H9 (cell line): ENCODE measurements around the gene CREB3L2. TPM values are rescaled to one million over a fixed set of nuclear protein-coding genes. Genes with fewer than 3 reads are reported as not detected.

ENCODE experiments used
- DNase-seq: peaks from one replicate; pipeline ENCODE4 v3.0.0-alpha.2; 2017
- H2AFZ ChIP-seq: one replicate; pipeline ENCODE4 v1.6.1; 2013; ENCODE audit warnings: mild to moderate bottlenecking, low read length, control low read depth, moderate library complexity
- H2AK5ac ChIP-seq: 2 replicates; pipeline ENCODE4 v1.6.1; 2013; ENCODE audit warnings: low read length, control low read depth, mixed read lengths; ENCODE audit not compliant: insufficient read length
- H2BK120ac ChIP-seq: one replicate; pipeline ENCODE4 v1.6.1; 2013; ENCODE audit warnings: low read depth, mild to moderate bottlenecking, low read length, control low read depth, inconsistent platforms; ENCODE audit not compliant: poor library complexity, severe bottlenecking
- H2BK12ac ChIP-seq: 2 replicates; pipeline ENCODE4 v1.6.1; 2013; ENCODE audit warnings: low read length, control low read depth, mixed read lengths, low read depth; ENCODE audit not compliant: insufficient read length
- H2BK15ac ChIP-seq: 2 replicates; pipeline ENCODE4 v1.6.1; 2013; ENCODE audit warnings: low read depth, low read length, control low read depth
- H2BK20ac ChIP-seq: one replicate; pipeline ENCODE4 v1.6.1; 2013; ENCODE audit warnings: low read depth, mild to moderate bottlenecking, low read length, control low read depth, inconsistent platforms; ENCODE audit not compliant: poor library complexity, severe bottlenecking
- H2BK5ac ChIP-seq: 2 replicates; pipeline ENCODE4 v1.6.1; 2013; ENCODE audit warnings: low read length, control low read depth, mixed read lengths; ENCODE audit not compliant: insufficient read length
- H3K14ac ChIP-seq: 2 replicates; pipeline ENCODE4 v1.6.1; 2013; ENCODE audit warnings: low read length, control low read depth; ENCODE audit not compliant: insufficient read depth
- H3K18ac ChIP-seq: 2 replicates; pipeline ENCODE4 v1.6.1; 2013; ENCODE audit warnings: low read depth, mild to moderate bottlenecking, mixed read lengths, low read length, control low read depth; ENCODE audit not compliant: insufficient read length
- H3K23ac ChIP-seq: 2 replicates; pipeline ENCODE4 v1.6.1; 2013; ENCODE audit warnings: low read length, control low read depth, mixed read lengths, low read depth; ENCODE audit not compliant: insufficient read length
- H3K23me2 ChIP-seq: 2 replicates; pipeline ENCODE4 v1.6.1; 2013; ENCODE audit warnings: low read depth, mild to moderate bottlenecking, mixed read lengths, low read length, control low read depth; ENCODE audit not compliant: insufficient read length, poor library complexity, severe bottlenecking
- H3K27ac ChIP-seq: 2 replicates; pipeline ENCODE4 v1.5.1; 2013; ENCODE audit warnings: low read length, control low read depth, mixed read lengths, low read depth; ENCODE audit not compliant: insufficient read length
- H3K27me3 ChIP-seq: 2 replicates; pipeline ENCODE4 v1.6.1; 2013; ENCODE audit warnings: low read length, control low read depth, inconsistent platforms; ENCODE audit not compliant: insufficient read depth
- H3K4ac ChIP-seq: 2 replicates; pipeline ENCODE4 v1.6.1; 2013; ENCODE audit warnings: low read depth, mild to moderate bottlenecking, control low read depth, inconsistent platforms, low read length, moderate library complexity
- H3K4me1 ChIP-seq: 2 replicates; pipeline ENCODE4 v1.6.1; 2013; ENCODE audit warnings: low read length, control low read depth, inconsistent platforms; ENCODE audit not compliant: insufficient read depth
- H3K4me2 ChIP-seq: 2 replicates; pipeline ENCODE4 v1.6.1; 2013; ENCODE audit warnings: low read length, control low read depth, mixed read lengths; ENCODE audit not compliant: insufficient read length, insufficient read depth
- H3K56ac ChIP-seq: 2 replicates; pipeline ENCODE4 v1.6.1; 2013; ENCODE audit warnings: low read depth, mild to moderate bottlenecking, mixed read lengths, low read length, control low read depth; ENCODE audit not compliant: insufficient read length
- H3K79me1 ChIP-seq: 2 replicates; pipeline ENCODE4 v1.6.1; 2013; ENCODE audit warnings: low read depth, mild to moderate bottlenecking, moderate library complexity, low read length, control low read depth, inconsistent platforms; ENCODE audit not compliant: insufficient read depth, poor library complexity, severe bottlenecking
- H3K79me2 ChIP-seq: 2 replicates; pipeline ENCODE4 v1.6.1; 2013; ENCODE audit warnings: low read length, control low read depth, inconsistent platforms; ENCODE audit not compliant: insufficient read depth
- H3K9ac ChIP-seq: 2 replicates; pipeline ENCODE4 v1.6.1; 2013; ENCODE audit warnings: low read length, control low read depth, mixed read lengths; ENCODE audit not compliant: insufficient read length; ENCODE audit errors: extremely low read depth
- H3K9me3 ChIP-seq: one replicate; pipeline ENCODE4 v1.6.1; 2013; ENCODE audit warnings: low read depth, low read length, inconsistent platforms; ENCODE audit not compliant: control insufficient read depth
- H3T11ph ChIP-seq: one replicate; pipeline ENCODE4 v1.6.1; 2013; ENCODE audit warnings: mild to moderate bottlenecking, low read length, control low read depth, inconsistent platforms
- H4K20me1 ChIP-seq: one replicate; pipeline ENCODE4 v1.6.1; 2013; ENCODE audit not compliant: control insufficient read depth, insufficient read length, insufficient read depth
- H4K5ac ChIP-seq: 2 replicates; pipeline ENCODE4 v1.6.1; 2013; ENCODE audit warnings: low read depth, mild to moderate bottlenecking, mixed read lengths, low read length, control low read depth; ENCODE audit not compliant: insufficient read length
- H4K8ac ChIP-seq: replicated peaks from 2 replicates; pipeline ENCODE4 v1.6.1; 2013; ENCODE audit warnings: low read length, control low read depth, mixed read lengths, low read depth; ENCODE audit not compliant: insufficient read length
- H4K91ac ChIP-seq: 2 replicates; pipeline ENCODE4 v1.6.1; 2013; ENCODE audit warnings: low read depth, mild to moderate bottlenecking, moderate library complexity, mixed read lengths, low read length, control low read depth; ENCODE audit not compliant: insufficient read length
- H3K27ac Mint-ChIP-seq, 3 experiments: 2 replicates in 2 of 3; 3 replicates in 1 of 3; pipeline ENCODE4 v1.8.0; 2020 to 2021; ENCODE audit warnings: mixed read lengths in 3 of 3, mild to moderate bottlenecking in 1 of 3, moderate library complexity in 1 of 3
- H3K27me3 Mint-ChIP-seq: 2 replicates; pipeline ENCODE4 v1.8.0; 2021; ENCODE audit warnings: low read depth, mild to moderate bottlenecking, moderate library complexity, mixed read lengths
- H3K36me3 Mint-ChIP-seq, 3 experiments: 2 replicates in 2 of 3; 3 replicates in 1 of 3; pipeline ENCODE4 v1.8.0; 2020 to 2021; ENCODE audit warnings: low read depth in 3 of 3, mixed read lengths in 3 of 3; ENCODE audit not compliant: insufficient read depth in 1 of 3
- H3K4me1 Mint-ChIP-seq, 2 experiments: 2 replicates each; pipeline ENCODE4 v1.8.0; 2020; ENCODE audit warnings: mixed read lengths in 2 of 2
- H3K4me3 Mint-ChIP-seq, 2 experiments: 2 replicates in 1 of 2; 3 replicates in 1 of 2; pipeline ENCODE4 v1.8.0; 2020 to 2021; ENCODE audit warnings: mild to moderate bottlenecking in 2 of 2, mixed read lengths in 2 of 2, moderate library complexity in 1 of 2
- H3K9me3 Mint-ChIP-seq, 2 experiments: 2 replicates in 1 of 2; 3 replicates in 1 of 2; pipeline ENCODE4 v1.8.0; 2020; ENCODE audit warnings: mild to moderate bottlenecking in 2 of 2, mixed read lengths in 2 of 2, moderate library complexity in 1 of 2
- CTCF ChIP-seq: fragments of 200-600 bp; sonication (generic); conservative IDR thresholded peaks from 3 replicates; pipeline ENCODE4 v1.8.0; 2021; ENCODE audit warnings: antibody characterized with exemption, mild to moderate bottlenecking
- WGBS: extraction: QIAGEN DNeasy Blood & Tissue Kit; methylation state at CpG from one replicate; pipeline ENCODE4 v1.1.7; 2013; ENCODE audit warnings: missing lambda C conversion rate, low lambda C conversion rate, mixed read lengths; ENCODE audit not compliant: insufficient read length; ENCODE audit errors: extremely low coverage; 5-methylcytosine and 5-hydroxymethylcytosine counted together
- total RNA-seq: library from RNA; stranded (reverse); gene quantifications from 2 replicates; pipeline ENCODE4 v1.2.1, GENCODE V29; 2021

Gene CREB3L2
- total RNA-seq, 1 experiment from 2014 or later, result 60.7 TPM

GRCh38 chr7:137957887-137958286 lies 44.0 kb downstream of the CREB3L2 start:
- Histone ChIP-seq H3K9ac (no peak overlapping the region), H2AFZ (no peak overlapping the region), H4K91ac (no peak overlapping the region), H4K8ac (no peak overlapping the region), H3K79me2 (peaks cover 3% of the 10 kb centered on the region; the same call in 1 of the 2 replicates), H3T11ph (no peak overlapping the region), H2BK120ac (no peak overlapping the region), H4K20me1 (no peaks in the 10 kb centered on the region), H3K9me3 (no peaks in the 10 kb centered on the region), H2BK5ac (no peak overlapping the region), H3K27me3 (no peaks in the 10 kb centered on the region), H3K23me2 (no peaks in the 10 kb centered on the region), H3K18ac (no peak overlapping the region), H3K14ac (no peak overlapping the region), H3K4ac (no peak overlapping the region), H2BK12ac (no peak overlapping the region), H3K56ac (no peak overlapping the region), H3K4me2 (no peak overlapping the region), H3K79me1 (no peaks in the 10 kb centered on the region), H2AK5ac (no peak overlapping the region), H2BK20ac (no peak overlapping the region), H3K23ac (no peak overlapping the region), H4K5ac (no peak overlapping the region), H3K27ac (no peak overlapping the region), H2BK15ac (no peak overlapping the region), H3K4me1 (peaks cover 16% of the 10 kb centered on the region; the same call in 1 of the 2 replicates)
- H3K27ac Mint-ChIP-seq, result 0 out of 7 replicates have a peak overlapping the region, but pooled peaks of 1 of the 3 experiments have one; percentile 21
- H3K27me3 Mint-ChIP-seq, result no peaks in the 10 kb centered on the region
- H3K4me1 Mint-ChIP-seq, result peaks cover 51 to 60% of the 10 kb centered on the region in 2 experiments
- DNase-seq, result no peak
- no CpG with 5 or more reads among the region's 3 CpGs for WGBS
- no peak overlapping the region for H3K4me3 Mint-ChIP-seq
- peaks cover 15 to 29% (median 20%) of the 10 kb centered on the region in 3 experiments for H3K36me3 Mint-ChIP-seq
- no peak for TF ChIP-seq CTCF
- H3K9me3 Mint-ChIP-seq, result no peaks in the 10 kb centered on the region
